Transverse colon (tissue), 4 donors: Measurements from ENCODE around the gene C6orf62. TPM values are rescaled to one million over a fixed set of nuclear protein-coding genes. Genes with fewer than 3 reads are reported as not detected.
"Not testable (repeated sequence)": the region's sequence is repeated elsewhere in the genome, so short reads cannot be mapped to it uniquely, and the experiment has no call there.

Source experiments
- DNase-seq: peaks from one replicate; pipeline ENCODE4 v3.0.0-alpha.2; 2019
- H3K27ac ChIP-seq, 4 donors: fragments of 200-600 bp; sonication (generic); 2 replicates each; pipeline ENCODE4 v1.5.1; 2016 to 2018; ENCODE audit warnings: inconsistent platforms in 4 of 4
- H3K27me3 ChIP-seq: fragments of 200-600 bp; sonication (generic); 2 replicates; pipeline ENCODE4 v1.5.1; 2017; ENCODE audit warnings: inconsistent platforms
- H3K36me3 ChIP-seq, 4 donors: fragments of 200-600 bp; sonication (generic); 2 replicates each; pipeline ENCODE4 v1.5.1; 2017 to 2019; ENCODE audit warnings: inconsistent platforms in 4 of 4
- H3K4me1 ChIP-seq, 4 donors: fragments of 200-600 bp; sonication (generic); 2 replicates each; pipeline ENCODE4 v1.5.1; 2017 to 2020; ENCODE audit warnings: inconsistent platforms in 4 of 4
- H3K4me3 ChIP-seq, 4 donors: fragments of 200-600 bp; sonication (generic); 1 replicate in 1 of 4; 2 replicates in 3 of 4; pipeline versions ENCODE4 v1.5.1 to v1.6.1; 2017 to 2019; ENCODE audit warnings: inconsistent platforms in 4 of 4
- H3K9me3 ChIP-seq, 2 donors: fragments of 200-600 bp; sonication (generic); 2 replicates each; pipeline ENCODE4 v1.5.1; 2017 to 2019; ENCODE audit warnings: inconsistent platforms in 2 of 2
- EP300 ChIP-seq: sonication (generic); formaldehyde crosslinking; IDR thresholded peaks from one replicate; pipeline ENCODE4 v1.6.1; 2017; ENCODE audit warnings: antibody characterized with exemption, low read depth
- POLR2A ChIP-seq: fragments of 450-650 bp; IDR thresholded peaks from one replicate; pipeline ENCODE4 v1.6.1; 2016; ENCODE audit warnings: antibody characterized with exemption, mild to moderate bottlenecking, moderate library complexity
- POLR2AphosphoS5 ChIP-seq, 3 donors: sonication (generic); formaldehyde crosslinking; IDR thresholded peaks; one replicate each; pipeline ENCODE4 v1.6.1; 2016; ENCODE audit warnings: antibody characterized with exemption in 3 of 3
- WGBS, 2 donors: methylation state at CpG; one replicate each; pipeline ENCODE4 v1.1.5; 2018; ENCODE audit warnings: low coverage in 1 of 2; 5-methylcytosine and 5-hydroxymethylcytosine counted together
- in situ Hi-C, 4 donors: fragments of 200-750 bp; cut with MboI; loops; one replicate each; pipeline versions ENCODE4 v1.15.0 to v1.15.1; 2017; ENCODE audit warnings: low sequenced_read_pairs in 3 of 4, low pct_ligation_motif_present in 1 of 4, low pct_unique_long_range_greater_than_20kb in 1 of 4
- intact Hi-C: fragments of 100-400 bp; cut with DNase I; formaldehyde crosslinking; loops from one replicate; pipeline ENCODE4 v1.15.1; 2023; ENCODE audit warnings: low total_unique reads
- total RNA-seq, 4 donors: library from RNA; depleted of rRNA; stranded (reverse); fragments of >200 nt; gene quantifications; one replicate each; pipeline ENCODE4 v1.1.0, GENCODE V29; 2016
- TF ChIP-seq, protein P1 (sequence below), 5 experiments: fragments of 200-600 bp in 3 of 5; fragments of 450-650 bp in 2 of 5; sonication (generic) in 3 of 5; IDR thresholded peaks; 1 replicate in 2 of 5; 2 replicates in 3 of 5; pipeline ENCODE4 v1.5.1; 2016 to 2017; ENCODE audit warnings: antibody characterized with exemption in 5 of 5, inconsistent platforms in 3 of 5, mild to moderate bottlenecking in 2 of 5, moderate library complexity in 1 of 5

Gene C6orf62
- total RNA-seq, 4 donors from 2014 or later = 29.9 to 64.3 (median 40.9) TPM

GRCh38 chr6:24683297-24684296 is 35.4 kb downstream of the C6orf62 start:
- Histone ChIP-seq H3K4me3 (no peak overlapping the region), H3K27ac (no peak overlapping the region), H3K9me3 (no peaks in the 10 kb centered on the region), H3K27me3 (no peaks in the 10 kb centered on the region), H3K4me1 (no peaks in the 10 kb centered on the region), H3K36me3 (no peaks in the 10 kb centered on the region)
- 76 to 87% methylated on average over 12 of the region's 12 CpGs for WGBS, 2 donors
- in situ Hi-C loops = loop anchor here in 1 of 4 donors (25.0 kb wide), 1 partner anchor 246 kb away; no protein-coding TSS in a partner anchor
- intact Hi-C loops = no loop called here
- TF ChIP-seq POLR2AphosphoS5 (IDR thresholded peaks at IDR 0.05) = no peak
- TF ChIP-seq POLR2A = no peak
- TF ChIP-seq EP300 = no peak
- TF ChIP-seq, protein P1, sequence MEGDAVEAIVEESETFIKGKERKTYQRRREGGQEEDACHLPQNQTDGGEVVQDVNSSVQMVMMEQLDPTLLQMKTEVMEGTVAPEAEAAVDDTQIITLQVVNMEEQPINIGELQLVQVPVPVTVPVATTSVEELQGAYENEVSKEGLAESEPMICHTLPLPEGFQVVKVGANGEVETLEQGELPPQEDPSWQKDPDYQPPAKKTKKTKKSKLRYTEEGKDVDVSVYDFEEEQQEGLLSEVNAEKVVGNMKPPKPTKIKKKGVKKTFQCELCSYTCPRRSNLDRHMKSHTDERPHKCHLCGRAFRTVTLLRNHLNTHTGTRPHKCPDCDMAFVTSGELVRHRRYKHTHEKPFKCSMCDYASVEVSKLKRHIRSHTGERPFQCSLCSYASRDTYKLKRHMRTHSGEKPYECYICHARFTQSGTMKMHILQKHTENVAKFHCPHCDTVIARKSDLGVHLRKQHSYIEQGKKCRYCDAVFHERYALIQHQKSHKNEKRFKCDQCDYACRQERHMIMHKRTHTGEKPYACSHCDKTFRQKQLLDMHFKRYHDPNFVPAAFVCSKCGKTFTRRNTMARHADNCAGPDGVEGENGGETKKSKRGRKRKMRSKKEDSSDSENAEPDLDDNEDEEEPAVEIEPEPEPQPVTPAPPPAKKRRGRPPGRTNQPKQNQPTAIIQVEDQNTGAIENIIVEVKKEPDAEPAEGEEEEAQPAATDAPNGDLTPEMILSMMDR (IDR thresholded peaks at IDR 0.05) = no peak
- no peak for DNase-seq

DNA sequence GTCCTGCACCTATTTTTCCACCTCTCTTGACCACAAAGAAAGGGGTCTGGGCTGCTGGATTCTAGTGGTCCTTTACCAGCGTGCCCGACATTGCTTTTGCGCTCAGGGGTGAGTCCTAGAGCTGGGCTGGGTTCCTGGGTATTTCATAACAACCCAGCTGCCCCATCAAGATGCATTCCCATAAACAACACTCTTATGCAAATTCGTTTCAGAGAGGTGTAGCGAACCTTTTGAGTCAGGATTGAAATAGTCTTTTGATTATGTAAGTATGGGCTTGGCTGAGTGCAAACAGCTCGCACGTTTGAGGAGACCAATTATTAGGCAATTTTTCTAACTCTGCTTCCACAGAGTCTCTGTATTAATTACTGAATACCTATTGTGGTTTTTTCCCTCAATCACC is 38.4 kb downstream of the C6orf62 start:
- Histone ChIP-seq H3K9me3 (no peaks in the 10 kb centered on the region), H3K4me1 (no peaks in the 10 kb centered on the region), H3K4me3 (no peak overlapping the region), H3K27me3 (no peaks in the 10 kb centered on the region), H3K36me3 (no peaks in the 10 kb centered on the region), H3K27ac (no peak overlapping the region)
- in situ Hi-C loops = loop anchor here in 1 of 4 donors (25.0 kb wide), 1 partner anchor 243 kb away; no protein-coding TSS in a partner anchor
- no peak for DNase-seq
- 88 to 89% methylated on average over 3 to 7 of the region's 7 CpGs for WGBS, 2 donors
- no peak for TF ChIP-seq POLR2A
- no peak for TF ChIP-seq POLR2AphosphoS5 (IDR thresholded peaks at IDR 0.05)
- TF ChIP-seq EP300 = no peak
- TF ChIP-seq, protein P1 (IDR thresholded peaks at IDR 0.05) = no peak
- intact Hi-C loops = no loop called here

DNA sequence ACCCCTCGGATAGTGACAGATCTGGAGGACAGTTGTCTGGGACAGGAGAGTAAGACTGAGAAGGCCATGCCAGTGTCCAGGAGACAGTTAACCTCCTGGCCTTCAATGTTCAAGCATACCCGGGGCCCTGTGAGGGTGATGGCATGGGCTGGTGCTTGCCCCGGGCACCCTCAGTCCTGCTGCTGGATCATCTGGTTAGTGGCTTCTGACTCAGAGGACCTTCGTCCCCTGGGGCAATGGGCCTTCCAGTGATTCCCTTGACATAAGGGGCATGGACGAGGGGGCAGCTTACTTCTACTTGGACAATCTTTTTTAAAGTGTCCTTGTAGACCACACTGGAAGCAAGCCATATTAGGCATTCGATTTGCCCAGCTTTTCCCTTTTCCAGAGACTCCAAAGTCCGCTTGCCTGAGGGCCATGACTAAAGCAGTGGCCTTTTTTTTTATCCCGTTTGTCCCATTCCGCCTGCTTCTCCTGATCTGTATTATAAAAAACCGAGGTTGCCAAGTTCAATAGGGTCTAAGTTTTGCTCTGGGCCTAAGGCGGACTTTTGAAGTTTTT is 40.1 kb downstream of the C6orf62 start:
- H3K4me3 ChIP-seq, H3K4me1 ChIP-seq, H3K36me3 ChIP-seq, H3K27me3 ChIP-seq, DNase-seq, intact Hi-C loops, H3K9me3 ChIP-seq, H3K27ac ChIP-seq: not testable (repeated sequence)
- 89 to 90% methylated on average over 7 to 11 of the region's 11 CpGs for WGBS, 2 donors
- in situ Hi-C loops = loop anchor here in 1 of 4 donors (25.0 kb wide), 1 partner anchor 242 kb away; no protein-coding TSS in a partner anchor

DNA sequence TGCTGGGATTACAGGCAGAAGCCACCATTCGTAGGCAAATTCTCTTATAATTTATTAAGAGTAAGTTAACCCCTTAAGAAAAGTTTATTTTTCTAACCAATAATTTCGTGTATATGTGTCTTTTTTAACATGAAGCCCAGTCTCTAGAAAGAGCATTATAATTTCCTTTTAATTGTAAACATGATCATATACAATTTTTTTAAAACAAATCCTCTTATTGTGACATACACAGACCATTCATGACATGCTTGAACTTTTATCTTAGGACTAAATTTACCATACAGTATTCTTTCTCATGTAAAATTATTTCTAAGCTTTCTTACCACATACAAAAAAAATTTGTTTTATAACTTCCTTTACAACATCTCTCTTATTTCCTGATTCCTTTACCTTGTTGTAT is 45.3 kb downstream of the C6orf62 start:
- in situ Hi-C loops = no loop called here
- WGBS, 2 donors = 83% methylated on average over 2 of the region's 2 CpGs
- TF ChIP-seq, protein P1 (IDR thresholded peaks at IDR 0.05) = no peak
- TF ChIP-seq EP300 = no peak
- TF ChIP-seq POLR2A = no peak
- TF ChIP-seq POLR2AphosphoS5 (IDR thresholded peaks at IDR 0.05) = no peak
- no peaks in the 10 kb centered on the region for H3K27me3 ChIP-seq
- H3K4me3 ChIP-seq = no peak overlapping the region
- DNase-seq = no peak
- no peaks in the 10 kb centered on the region for H3K4me1 ChIP-seq
- H3K27ac ChIP-seq = no peak overlapping the region
- intact Hi-C loops = no loop called here
- no peaks in the 10 kb centered on the region for H3K36me3 ChIP-seq
- peaks cover 5 to 8% of the 10 kb centered on the region in 2 donors for H3K9me3 ChIP-seq
